HG03442 (cell line): ENCODE data around the gene PAX8.
"Not testable (repeated sequence)": the region's sequence is repeated elsewhere in the genome, so short reads cannot be mapped to it uniquely, and the experiment has no call there.

Experiments
- ATAC-seq: cut with Tn5 transposase; IDR thresholded peaks from one replicate; pipeline ENCODE4 v1.9.1; 2021; ENCODE audit warnings: mild to moderate bottlenecking, moderate library complexity; ENCODE audit not compliant: unreplicated experiment

Gene PAX8

DNA sequence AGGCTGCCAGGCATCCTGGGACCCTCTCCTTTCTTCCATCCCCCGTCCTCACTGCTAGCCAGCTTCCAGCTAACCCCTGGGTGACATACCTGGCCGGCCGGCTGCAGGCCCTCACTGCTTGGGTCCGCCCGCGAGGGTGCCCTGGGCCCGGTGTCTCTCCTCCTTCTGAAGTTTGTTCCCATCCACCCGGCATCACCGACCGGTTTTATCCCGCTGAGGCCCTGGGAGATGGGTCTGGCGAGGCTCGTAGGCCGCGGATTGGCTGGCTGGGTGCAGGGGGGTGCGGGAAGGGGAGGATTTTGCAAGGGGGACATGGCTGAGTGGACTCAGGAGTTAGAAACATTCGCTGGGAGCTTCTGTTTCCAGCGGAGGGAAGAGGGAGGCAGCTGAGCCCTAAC lies at the start of gene PAX8:
Gene PAX8, minus strand, starts transcription at position 180 of the 398 bp plus-strand sequence. CDS start 527 bp downstream, outside the sequence.
- no peak for ATAC-seq

DNA sequence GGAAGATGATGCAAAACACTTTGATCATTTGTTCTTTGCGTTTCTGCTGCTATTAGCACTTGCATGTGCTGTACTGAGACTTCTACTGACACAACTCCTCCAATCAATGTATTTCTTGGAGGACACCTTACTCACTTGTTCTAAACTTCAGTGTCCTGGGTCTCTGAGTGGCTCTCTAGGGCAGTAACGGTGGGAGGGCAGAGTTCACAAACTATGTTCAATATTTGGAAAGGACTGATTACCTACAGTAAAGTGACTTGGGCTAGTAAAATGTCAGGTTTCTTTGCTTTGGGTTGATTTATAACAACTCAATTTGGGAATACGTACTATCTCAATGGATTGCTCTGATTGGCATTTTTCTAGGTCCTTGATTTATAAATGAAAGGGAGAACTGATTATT lies 49.3 kb upstream of the PAX8 start:
- no peak for ATAC-seq

DNA sequence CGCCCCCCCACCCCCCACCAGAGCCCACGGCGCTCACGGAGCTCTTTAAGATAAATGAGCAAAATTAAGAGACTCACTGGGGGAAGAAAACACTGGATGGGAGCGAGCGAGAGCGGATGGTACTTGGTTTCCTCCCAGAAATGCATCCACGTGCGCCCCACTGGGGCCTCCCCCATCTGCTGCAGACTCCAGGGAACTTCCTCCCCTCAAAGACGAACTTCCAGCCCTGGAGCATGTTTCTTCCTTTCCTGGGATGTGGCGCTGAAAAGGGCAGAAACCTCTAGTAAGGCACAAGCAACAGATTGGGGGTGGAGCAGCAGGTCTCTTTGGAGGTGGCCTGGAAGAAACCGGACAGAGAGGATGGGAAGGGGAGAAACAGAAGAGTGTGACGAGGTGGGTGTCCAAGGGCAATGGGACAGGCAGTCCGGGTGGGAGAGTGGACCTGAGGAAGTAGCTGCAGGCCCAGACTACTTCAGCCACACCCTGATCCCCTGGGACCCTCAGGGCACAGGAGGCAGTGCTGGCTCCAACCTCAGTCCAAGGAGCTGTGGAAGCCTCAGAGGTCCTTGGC lies 46.5 kb upstream of the PAX8 start:
- ATAC-seq, result not testable (repeated sequence)

DNA sequence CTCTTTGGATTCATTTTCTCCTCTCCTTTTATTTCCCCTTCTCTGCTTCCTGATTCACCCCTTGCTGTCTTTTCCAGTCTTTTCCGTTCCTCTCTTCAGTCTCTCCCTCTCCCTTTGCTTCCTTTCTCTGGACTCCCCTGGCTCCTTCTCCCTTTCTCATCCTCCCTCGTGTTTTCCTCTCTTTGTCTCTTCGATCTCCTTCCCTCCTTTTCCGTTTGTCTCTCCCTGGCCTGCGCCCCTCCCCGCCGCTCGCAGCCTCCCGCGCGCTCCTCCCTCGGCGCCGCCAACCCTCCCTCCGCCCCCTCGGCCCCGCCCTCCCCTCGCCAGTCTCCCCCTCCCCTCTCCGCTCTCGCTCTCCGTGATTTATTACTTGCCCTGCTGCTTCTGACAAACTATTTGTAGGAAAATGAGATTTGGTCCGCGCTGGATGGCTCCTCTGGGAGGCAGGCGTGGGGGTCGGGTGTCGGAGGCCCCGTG lies 46.0 kb upstream of the PAX8 start:
- ATAC-seq, result no peak

DNA sequence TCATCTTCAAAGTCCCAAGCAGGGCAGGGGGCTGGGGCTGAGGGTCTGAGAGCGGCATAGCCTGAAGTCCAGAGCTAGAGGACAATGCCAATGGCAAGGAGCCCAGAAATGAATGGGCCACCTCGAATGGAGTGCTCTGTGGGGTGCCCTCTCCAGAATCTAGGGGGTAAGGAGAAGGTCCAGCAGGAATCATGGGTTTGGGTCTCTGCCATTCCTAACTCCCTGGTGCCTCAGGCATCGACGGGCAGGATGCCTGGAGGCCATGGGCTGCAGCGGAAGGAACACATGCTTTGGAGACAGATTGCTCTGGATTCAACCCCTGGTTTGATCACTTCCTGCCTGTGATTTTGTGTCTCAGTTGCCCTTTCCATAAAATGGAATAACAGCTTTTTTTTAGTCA lies 44.4 kb upstream of the PAX8 start:
- not testable (repeated sequence) for ATAC-seq

DNA sequence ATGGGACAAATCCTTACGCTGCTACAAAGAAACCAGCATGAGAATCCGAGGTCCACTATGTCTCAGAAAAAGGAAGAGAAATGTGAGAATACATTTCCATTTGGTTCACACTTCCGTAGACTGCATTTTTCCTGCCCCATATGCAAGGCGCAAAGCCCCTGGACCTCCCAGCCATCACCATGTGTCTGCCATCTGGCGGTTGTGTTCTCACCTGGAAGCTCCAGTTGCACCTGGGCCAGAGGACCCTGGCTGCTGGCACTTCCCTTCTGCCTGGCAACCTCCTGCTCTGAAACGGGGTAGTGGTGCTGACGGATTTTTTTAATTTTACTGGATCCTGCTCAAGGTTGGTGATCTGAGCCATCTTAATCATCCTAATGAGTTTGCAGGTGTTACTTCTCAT lies 41.4 kb upstream of the PAX8 start:
- not testable (repeated sequence) for ATAC-seq

DNA sequence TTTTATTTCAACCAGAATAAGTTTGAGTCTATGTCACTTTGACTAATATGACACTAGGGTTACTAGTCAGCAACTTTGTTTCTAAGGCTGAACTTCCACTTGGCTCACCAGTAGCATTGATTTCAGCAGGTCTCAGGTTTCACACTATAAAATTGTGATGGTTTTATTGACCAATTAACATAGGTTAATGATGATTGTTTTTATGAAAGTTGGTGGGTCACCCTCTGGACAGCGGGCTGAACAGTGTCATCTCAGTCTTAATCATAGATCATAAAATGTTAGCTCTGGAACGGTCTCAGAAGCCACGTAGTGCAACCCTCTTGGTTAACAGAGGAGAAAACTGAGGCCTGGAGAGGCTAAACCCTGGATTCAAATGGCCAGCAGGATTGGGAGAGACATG lies 40.2 kb upstream of the PAX8 start:
- not testable (repeated sequence) for ATAC-seq

DNA sequence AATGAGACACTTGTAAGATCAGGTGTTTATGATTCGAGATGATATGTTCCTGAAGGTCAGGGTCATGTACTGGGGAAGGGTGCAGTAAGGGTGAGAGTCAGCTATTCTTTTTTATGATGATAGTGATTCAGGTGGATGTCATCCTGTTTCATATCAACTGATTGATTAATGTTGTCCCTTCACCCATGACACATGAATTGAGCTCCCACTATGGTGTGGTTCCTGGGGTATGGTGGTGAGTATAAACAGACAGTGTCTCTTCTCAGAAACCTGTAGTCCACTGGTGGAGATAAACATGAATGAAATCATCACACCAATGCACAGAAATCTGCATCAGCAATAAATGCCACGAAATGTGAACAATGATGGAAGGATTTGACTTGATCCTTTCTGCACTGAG lies 37.4 kb upstream of the PAX8 start:
- ATAC-seq, result no peak

DNA sequence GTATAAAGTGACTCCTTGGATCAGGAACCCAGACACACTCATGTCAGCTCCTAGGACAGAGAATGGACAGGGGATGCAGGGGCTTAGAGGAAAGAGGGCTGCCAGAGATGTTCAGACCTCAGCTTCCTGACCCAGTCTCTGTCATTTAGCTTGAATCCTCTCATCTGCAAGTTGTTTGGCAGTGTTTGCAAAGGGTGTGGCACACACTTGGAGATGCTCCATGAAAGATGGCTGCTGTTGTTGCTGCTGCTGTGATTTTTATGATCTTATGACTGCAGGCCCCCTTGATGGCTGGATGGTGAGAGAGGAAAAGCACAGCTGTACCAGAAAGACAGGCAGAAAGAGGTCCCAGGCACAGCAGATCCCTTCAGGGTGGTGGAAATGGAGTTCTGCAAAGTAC lies 35.9 kb upstream of the PAX8 start:
- ATAC-seq, result not testable (repeated sequence)

DNA sequence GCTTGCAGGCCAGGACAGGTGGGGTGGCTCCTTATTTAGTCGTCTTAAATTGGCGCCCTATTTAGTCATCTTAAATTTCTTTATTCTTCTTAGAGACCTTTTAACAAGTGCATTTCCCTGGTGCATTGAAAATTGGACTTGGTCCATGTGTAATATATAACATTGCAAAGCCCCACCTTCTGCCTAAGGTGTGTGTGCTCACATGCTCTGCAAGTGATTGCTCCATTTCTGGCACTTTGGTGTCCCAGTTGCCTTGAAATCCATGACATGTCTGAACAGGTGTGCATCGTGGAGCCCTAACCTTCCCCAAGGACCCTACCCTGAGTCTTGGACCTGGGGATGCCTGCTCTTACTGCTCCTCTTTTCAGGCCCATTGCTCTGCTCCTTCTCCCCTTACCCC lies 35.5 kb upstream of the PAX8 start:
- ATAC-seq, result not testable (repeated sequence)

DNA sequence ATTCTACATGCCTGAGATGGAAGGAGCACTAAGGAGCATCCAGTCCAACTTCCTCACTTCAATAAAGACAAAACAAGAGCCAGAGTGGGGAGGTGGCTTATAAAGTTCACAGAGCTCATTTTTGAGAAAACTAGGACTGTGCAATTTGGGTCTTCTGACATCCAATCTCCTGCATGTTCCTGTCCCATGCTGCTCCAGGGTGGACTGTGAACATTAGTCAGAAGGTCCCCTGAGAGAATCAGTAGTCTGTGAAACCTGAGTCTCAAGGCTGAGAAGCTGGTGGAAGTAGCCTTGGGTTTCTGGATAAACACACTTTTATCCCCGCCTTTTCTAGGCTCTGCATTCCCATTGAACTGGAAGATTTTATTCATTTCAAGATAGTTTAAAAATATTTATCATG lies 33.1 kb upstream of the PAX8 start:
- ATAC-seq, result not testable (repeated sequence)

DNA sequence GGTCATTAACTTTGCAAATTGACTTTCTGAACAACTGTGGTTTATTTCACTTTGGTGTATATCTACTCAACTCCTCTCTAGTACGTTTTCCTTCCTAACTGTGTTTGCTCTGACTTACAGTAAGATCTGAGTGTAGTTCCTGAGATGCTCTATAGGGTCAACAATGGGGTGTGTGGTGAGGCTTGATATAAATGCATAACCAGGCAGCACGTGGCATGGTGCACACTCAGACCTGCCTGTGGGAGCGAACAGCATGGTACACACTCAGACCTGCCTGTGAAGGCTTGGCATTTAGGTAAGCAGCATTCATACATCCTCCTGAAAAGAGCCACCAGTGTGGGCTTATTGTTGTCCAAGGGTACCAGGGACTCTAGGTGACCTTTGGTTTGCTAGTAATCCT lies 32.5 kb upstream of the PAX8 start:
- not testable (repeated sequence) for ATAC-seq

DNA sequence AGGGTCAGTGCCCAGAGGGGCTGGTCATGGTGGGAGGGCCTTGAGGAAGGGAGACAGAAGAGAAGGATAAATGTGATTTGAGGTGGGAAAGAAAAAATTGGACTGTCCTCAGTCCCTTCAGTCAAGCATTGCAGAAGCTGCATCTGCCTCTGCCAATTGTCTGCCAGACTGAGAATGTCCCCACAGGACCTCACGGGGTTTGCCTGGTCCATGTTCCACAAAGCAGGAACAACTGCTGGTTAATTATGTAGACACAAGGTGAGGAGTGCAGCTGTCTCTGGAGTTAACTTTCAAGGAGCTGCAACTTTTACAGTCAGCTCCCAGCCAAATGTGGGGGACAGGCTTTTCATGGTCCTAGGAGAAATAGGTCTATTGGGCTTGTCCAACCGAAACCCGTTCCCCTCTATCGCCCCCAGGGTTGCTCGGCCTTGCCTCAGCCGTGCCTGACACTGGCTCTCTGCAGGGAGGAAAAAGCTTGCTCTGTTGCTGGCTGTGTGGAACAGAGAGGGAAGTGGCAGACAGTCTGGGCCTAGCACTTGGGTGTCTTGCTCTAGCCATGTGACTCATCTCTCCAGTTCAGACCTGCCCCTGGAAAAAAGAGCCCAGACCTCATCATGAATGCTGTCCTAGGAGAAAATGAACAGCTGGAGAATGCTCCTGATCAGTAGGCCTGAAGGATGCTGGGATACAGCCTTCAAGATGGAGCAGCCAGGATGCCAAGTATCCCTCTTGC lies 31.1 kb upstream of the PAX8 start:
- no peak for ATAC-seq

DNA sequence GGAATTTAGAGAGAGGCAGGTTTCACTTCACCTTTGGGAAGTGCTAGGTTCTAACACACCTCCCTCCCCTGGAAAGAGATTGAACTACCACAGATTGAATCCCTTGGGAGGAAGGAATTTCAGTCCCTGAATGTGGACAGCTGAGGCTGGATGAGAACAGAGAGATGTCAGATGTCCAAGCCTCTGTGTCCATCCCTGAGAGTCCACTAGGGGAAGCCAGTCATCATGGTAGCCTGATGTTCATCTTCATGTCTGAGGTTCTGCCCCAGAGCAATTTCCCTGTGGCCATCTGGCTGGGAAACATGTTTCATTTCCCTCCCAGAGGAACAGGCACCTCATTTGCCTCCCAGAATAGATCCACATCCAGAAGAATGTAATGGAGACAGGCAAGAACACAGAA lies 30.1 kb upstream of the PAX8 start:
- ATAC-seq, result not testable (repeated sequence)

DNA sequence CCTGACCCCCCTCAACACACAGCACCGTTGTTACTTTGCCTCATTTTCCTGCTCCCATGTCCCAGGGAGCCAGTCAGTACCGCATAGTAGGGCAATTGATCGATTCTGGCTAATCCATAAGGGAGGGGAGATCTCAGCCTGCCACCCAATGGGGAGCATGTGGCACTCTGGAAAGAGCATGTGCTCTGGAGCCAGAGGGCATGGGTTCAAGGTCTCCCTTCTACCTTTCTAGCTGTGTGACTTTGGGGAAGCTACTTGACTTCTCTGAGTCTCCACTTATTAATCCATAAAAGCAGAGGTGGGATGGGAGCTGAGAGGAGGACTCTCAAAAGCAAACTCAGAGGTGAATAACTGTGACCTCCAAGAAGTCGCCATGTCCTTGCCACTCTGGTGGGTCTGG lies 27.5 kb upstream of the PAX8 start:
- not testable (repeated sequence) for ATAC-seq

DNA sequence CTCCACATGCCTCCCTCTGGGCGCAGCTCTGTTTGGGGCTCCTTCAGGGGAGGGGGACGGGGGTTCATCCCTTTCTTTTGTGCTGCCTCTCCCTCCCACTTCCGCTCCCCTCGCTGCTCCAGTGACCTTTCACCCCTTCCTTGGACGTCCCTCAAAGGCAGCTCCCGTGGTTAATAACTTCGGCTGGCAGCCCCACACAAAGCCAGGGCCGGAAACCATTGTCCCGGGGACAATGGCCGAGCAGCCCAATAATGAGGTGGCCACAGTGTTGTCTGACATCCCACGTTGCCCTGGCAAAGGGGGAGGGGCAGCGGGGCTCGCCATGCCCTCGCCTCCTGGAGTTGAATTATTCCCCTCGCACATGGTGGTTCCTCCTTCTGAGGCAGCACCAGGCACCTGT lies 27.0 kb upstream of the PAX8 start:
- not testable (repeated sequence) for ATAC-seq

DNA sequence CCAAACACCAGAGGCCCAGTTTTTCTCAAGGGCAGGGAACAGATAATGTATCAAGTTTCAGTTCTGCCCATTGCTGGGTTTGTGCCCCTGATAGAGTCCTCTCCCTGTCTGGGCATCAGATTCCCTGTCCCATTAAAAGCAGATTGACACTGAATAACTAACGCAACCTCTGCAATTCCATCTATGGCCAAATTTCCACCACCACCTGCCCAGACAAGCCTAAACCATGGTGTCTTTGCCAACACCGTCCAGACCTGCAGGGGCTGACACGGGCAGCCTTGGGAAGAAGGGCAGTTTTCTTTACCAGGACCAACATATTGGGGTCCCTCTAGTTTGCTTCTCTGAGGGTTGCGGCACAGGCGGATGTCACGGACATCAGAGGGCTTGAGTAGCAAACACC lies 26.4 kb upstream of the PAX8 start:
- ATAC-seq, result no peak

DNA sequence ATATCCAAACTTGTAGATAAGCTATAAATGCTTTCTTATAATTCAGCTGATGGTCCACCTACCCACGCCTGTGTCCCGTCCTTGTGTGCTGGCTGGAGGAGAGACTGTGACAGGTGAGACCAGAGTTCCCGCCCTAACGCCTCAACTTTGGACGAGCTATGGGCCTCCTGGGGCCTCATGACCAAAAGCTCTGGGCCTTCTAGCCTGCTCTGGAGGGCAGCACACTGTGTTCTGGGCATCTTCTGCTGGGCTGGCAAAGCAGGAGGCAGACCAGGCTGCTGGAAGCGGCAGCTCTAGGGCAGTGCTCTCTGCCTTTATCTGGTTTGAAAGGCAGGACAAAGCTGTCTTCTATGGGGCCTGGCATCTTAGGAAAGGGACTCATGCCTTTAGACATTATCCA lies 26.0 kb upstream of the PAX8 start:
- ATAC-seq, result no peak

DNA sequence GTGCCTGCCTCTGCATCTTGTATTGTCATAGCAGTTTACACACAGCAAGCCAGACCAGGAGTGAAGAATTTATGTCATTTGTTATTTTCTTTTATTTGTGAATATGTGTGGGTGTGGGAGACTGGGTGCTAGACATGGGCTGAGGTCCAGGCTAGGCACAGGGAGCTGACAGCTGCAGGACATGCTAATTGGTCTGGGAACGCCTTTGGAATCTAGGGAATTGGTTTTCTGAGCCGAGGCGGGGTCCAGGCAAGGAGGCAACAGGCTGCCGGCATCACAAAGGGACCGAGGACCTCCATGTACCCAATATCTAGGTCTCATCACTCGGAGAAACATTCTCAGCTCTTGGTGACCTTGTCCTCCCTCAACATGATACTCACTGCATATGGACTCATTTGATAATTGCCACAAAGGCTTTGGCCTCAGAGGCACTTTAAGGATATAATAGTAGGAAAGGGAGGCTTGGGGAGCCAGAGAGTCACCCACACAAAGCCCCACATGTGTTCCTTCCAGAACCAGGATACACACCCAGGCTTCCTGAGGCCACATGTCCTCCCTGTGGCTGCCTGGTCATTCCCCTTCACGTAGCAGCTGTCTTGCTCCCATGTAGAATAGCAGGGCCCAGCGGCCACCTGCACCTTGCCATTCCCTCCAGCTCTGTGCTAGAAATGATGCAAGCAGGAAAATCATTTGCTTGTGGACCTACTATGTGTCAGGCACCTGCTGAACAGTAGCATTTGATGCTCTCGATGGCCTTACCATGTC lies 23.7 kb upstream of the PAX8 start:
- ATAC-seq, result not testable (repeated sequence)

DNA sequence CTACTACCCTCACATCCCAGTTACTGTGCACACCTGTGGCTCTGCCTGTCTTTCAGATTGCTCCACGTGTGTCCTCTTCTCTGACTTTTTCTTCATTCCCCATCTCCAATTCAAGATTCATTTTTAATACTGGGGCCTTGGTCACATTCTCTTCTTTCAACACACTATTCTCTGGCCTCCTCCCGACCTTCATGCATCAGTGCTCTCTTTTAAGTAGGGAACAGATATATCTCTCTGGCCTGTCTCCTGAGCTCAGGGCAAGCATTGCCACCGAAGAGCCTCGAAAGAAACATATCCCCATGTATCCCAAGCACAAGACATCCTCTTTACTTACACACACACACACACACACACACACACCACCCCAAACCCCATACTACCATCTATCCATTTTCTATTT lies 21.6 kb upstream of the PAX8 start:
- no peak for ATAC-seq

DNA sequence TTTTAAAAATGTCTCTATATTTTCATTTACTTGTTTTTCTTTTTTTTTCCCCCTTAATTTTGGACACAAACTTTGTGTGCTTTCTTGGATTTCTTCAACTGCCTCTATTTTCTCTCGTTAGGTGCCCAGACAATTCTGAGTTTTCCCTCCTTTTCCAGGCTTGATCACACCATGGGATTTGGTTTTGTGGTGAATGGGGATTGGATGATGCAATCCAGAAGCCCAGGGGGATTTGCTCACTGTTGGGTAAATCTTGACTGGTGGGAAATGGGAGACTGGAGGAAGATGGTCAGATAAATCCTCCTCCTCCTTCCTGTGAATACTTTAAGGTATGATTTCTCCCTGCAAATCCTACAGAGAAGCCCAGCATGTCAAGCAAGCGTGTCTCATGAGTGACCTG lies 19.5 kb upstream of the PAX8 start:
- ATAC-seq, result no peak

DNA sequence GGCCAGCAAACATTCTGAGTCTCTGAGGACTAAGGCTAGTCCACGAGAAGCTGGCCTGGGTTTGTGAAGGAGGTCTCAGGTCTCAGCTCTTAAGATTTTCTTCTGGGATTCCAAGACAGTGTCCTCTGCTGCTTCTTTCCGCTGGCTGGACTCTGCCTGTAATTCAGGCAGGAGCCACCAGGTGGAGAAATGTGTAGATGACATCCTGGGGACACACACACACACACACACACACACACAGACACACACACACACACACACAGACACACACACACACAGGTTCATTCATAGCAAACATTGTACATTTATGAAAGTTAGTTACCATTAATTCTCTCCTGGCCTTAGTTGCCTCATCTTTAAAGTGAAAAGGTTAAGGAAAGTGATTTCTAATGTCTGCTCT lies 18.9 kb upstream of the PAX8 start:
- ATAC-seq, result not testable (repeated sequence)
